Esophagus squamous epithelium (tissue), 4 donors: ENCODE results near the gene CACNA1D.

Experiments
- CTCF ChIP-seq, 6 experiments: fragments of 450-650 bp in 4 of 6; fragments of 200-600 bp in 2 of 6; sonication (generic) in 2 of 6; IDR thresholded peaks; one replicate each; pipeline ENCODE4 v1.5.1; 2016 to 2019; ENCODE audit warnings: antibody characterized with exemption in 6 of 6, mild to moderate bottlenecking in 4 of 6, moderate library complexity in 4 of 6
- POLR2A ChIP-seq, 4 donors: fragments of 450-650 bp; IDR thresholded peaks; one replicate each; pipeline ENCODE4 v1.6.1; 2017; ENCODE audit warnings: antibody characterized with exemption in 4 of 4, mild to moderate bottlenecking in 4 of 4, moderate library complexity in 3 of 4

- TF ChIP-seq CTCF (IDR thresholded peaks at IDR 0.05) (no peak), POLR2A (IDR thresholded peaks at IDR 0.05) (no peak)
Observed at GRCh38 chr3:53693451-53693850, 199.0 kb downstream of the CACNA1D start.
